PC-3 (cell line): Measurements from ENCODE around the gene EXOC6.

ENCODE experiments used
- CTCF ChIP-seq: fragments of 300-600 bp; sonication (generic); conservative IDR thresholded peaks from 2 replicates; pipeline ENCODE4 v1.5.1; 2017; ENCODE audit warnings: antibody characterized with exemption, low read depth, mild to moderate bottlenecking, low read length
- EZH2 ChIP-seq: fragments of 300-600 bp; sonication (generic); IDR thresholded peaks from one replicate; pipeline ENCODE4 v1.6.1; 2017; ENCODE audit warnings: antibody characterized with exemption, mild to moderate bottlenecking, low read length; ENCODE audit not compliant: unreplicated experiment

- no peak for TF ChIP-seq CTCF
- TF ChIP-seq EZH2 = no peak
Observed at GRCh38 chr10:92799568-92799967, 48.8 kb upstream of the EXOC6 start.
